Mesendoderm (in vitro differentiated cells): ENCODE results near the gene PIK3CB.

Source experiments
- DNase-seq: peaks from one replicate; pipeline ENCODE4 v3.0.0; 2013
- H2AK5ac ChIP-seq: 2 replicates; pipeline ENCODE4 v1.6.1; 2013; ENCODE audit warnings: low read length, inconsistent platforms
- H2BK120ac ChIP-seq: 2 replicates; pipeline ENCODE4 v1.6.1; 2013; ENCODE audit warnings: low read depth, mild to moderate bottlenecking, low read length, moderate library complexity, mixed read lengths
- H2BK15ac ChIP-seq: replicated peaks from 2 replicates; pipeline ENCODE4 v1.6.1; 2013; ENCODE audit warnings: low read depth, mild to moderate bottlenecking, moderate library complexity
- H2BK5ac ChIP-seq: 2 replicates; pipeline ENCODE4 v1.6.1; 2013; ENCODE audit warnings: low read length, inconsistent platforms
- H3K18ac ChIP-seq: 2 replicates; pipeline ENCODE4 v1.6.1; 2013; ENCODE audit warnings: mild to moderate bottlenecking, low read length, mixed read lengths
- H3K23ac ChIP-seq: one replicate; pipeline ENCODE4 v1.6.1; 2013; ENCODE audit warnings: low read length
- H3K27ac ChIP-seq: 2 replicates; pipeline ENCODE4 v1.5.1; 2013; ENCODE audit warnings: low read depth, mild to moderate bottlenecking, inconsistent platforms, low read length, moderate library complexity
- H3K27me3 ChIP-seq: 2 replicates; pipeline ENCODE4 v1.6.1; 2013; ENCODE audit warnings: low read length, control low read depth, mild to moderate bottlenecking, inconsistent platforms; ENCODE audit not compliant: insufficient read depth, poor library complexity
- H3K36me3 ChIP-seq: 2 replicates; pipeline ENCODE4 v1.6.1; 2013; ENCODE audit warnings: low read length, inconsistent platforms; ENCODE audit not compliant: control insufficient read depth, insufficient read depth
- H3K4ac ChIP-seq: one replicate; pipeline ENCODE4 v1.6.1; 2013; ENCODE audit warnings: low read depth, mild to moderate bottlenecking, low read length, moderate library complexity
- H3K4me1 ChIP-seq: 2 replicates; pipeline ENCODE4 v1.6.1; 2013; ENCODE audit warnings: low read depth, low read length, inconsistent platforms; ENCODE audit not compliant: control insufficient read depth
- H3K4me2 ChIP-seq: 2 replicates; pipeline ENCODE4 v1.6.1; 2013; ENCODE audit warnings: low read length
- H3K4me3 ChIP-seq: 2 replicates; pipeline ENCODE4 v1.5.1; 2013; ENCODE audit warnings: mild to moderate bottlenecking, low read length
- H3K56ac ChIP-seq: one replicate; pipeline ENCODE4 v1.6.1; 2013; ENCODE audit warnings: low read length
- H3K79me1 ChIP-seq: 2 replicates; pipeline ENCODE4 v1.6.1; 2013; ENCODE audit warnings: low read length, inconsistent platforms
- H3K79me2 ChIP-seq: 2 replicates; pipeline ENCODE4 v1.6.1; 2013; ENCODE audit warnings: mild to moderate bottlenecking, low read length; ENCODE audit not compliant: control insufficient read depth, insufficient read depth
- H3K9ac ChIP-seq: 2 replicates; pipeline ENCODE4 v1.6.1; 2013; ENCODE audit warnings: low read length, inconsistent platforms
- H4K5ac ChIP-seq: one replicate; pipeline ENCODE4 v1.6.1; 2013; ENCODE audit warnings: low read length
- H4K8ac ChIP-seq: one replicate; pipeline ENCODE4 v1.6.1; 2013; ENCODE audit warnings: low read depth, mild to moderate bottlenecking, control low read depth, low read length, moderate library complexity
- WGBS: extraction: QIAGEN DNeasy Blood & Tissue Kit; methylation state at CpG from one replicate; pipeline ENCODE4 v1.1.7; 2013; ENCODE audit warnings: low lambda C conversion rate, missing lambda C conversion rate; ENCODE audit not compliant: insufficient coverage; ENCODE audit errors: extremely low coverage; 5-methylcytosine and 5-hydroxymethylcytosine counted together

PIK3CB gene

GRCh38 chr3:138705675-138706074 is 129.1 kb downstream of the PIK3CB start:
- no peak overlapping the region for H2BK15ac ChIP-seq
- no peak overlapping the region for H3K4me3 ChIP-seq
- no peak overlapping the region for H3K23ac ChIP-seq
- no peak overlapping the region for H3K18ac ChIP-seq
- H3K4me1 ChIP-seq, result no peaks in the 10 kb centered on the region
- DNase-seq, result no peak
- no peaks in the 10 kb centered on the region for H3K36me3 ChIP-seq
- H2AK5ac ChIP-seq, result no peak overlapping the region
- H3K4me2 ChIP-seq, result no peak overlapping the region
- no peak overlapping the region for H3K4ac ChIP-seq
- H4K8ac ChIP-seq, result no peak overlapping the region
- H3K56ac ChIP-seq, result no peak overlapping the region
- no peak overlapping the region for H3K27ac ChIP-seq
- H3K27me3 ChIP-seq, result no peaks in the 10 kb centered on the region
- H4K5ac ChIP-seq, result no peak overlapping the region
- H2BK120ac ChIP-seq, result no peak overlapping the region
- H2BK5ac ChIP-seq, result no peak overlapping the region
- H3K79me2 ChIP-seq, result no peaks in the 10 kb centered on the region
- H3K9ac ChIP-seq, result no peak overlapping the region
- no CpG with 5 or more reads among the region's 1 CpG for WGBS
- no peaks in the 10 kb centered on the region for H3K79me1 ChIP-seq

GRCh38 chr3:138696666-138697370 is 137.9 kb downstream of the PIK3CB start:
- Histone ChIP-seq H3K18ac (no peak overlapping the region), H2BK15ac (no peak overlapping the region), H4K8ac (no peak overlapping the region), H3K23ac (no peak overlapping the region), H3K79me1 (no peaks in the 10 kb centered on the region), H2BK5ac (no peak overlapping the region), H3K27ac (no peak overlapping the region), H2BK120ac (no peak overlapping the region), H3K79me2 (no peaks in the 10 kb centered on the region), H2AK5ac (no peak overlapping the region), H3K9ac (no peak overlapping the region), H3K4me1 (no peaks in the 10 kb centered on the region), H3K56ac (no peak overlapping the region), H4K5ac (no peak overlapping the region), H3K4me2 (no peak overlapping the region), H3K4me3 (no peak overlapping the region), H3K36me3 (peaks cover 2% of the 10 kb centered on the region), H3K4ac (no peak overlapping the region), H3K27me3 (no peaks in the 10 kb centered on the region)
- DNase-seq, result no peak
- no CpG with 5 or more reads among the region's 1 CpG for WGBS

GRCh38 chr3:138694287-138695007 is 140.3 kb downstream of the PIK3CB start:
- DNase-seq, result peak; percentile 22
- no peak overlapping the region for H2BK5ac ChIP-seq
- H4K8ac ChIP-seq, result no peak overlapping the region
- no peak overlapping the region for H3K23ac ChIP-seq
- H3K36me3 ChIP-seq, result no peaks in the 10 kb centered on the region
- H3K79me1 ChIP-seq, result no peaks in the 10 kb centered on the region
- no peak overlapping the region for H3K27ac ChIP-seq
- H3K4me2 ChIP-seq, result no peak overlapping the region
- no peak overlapping the region for H3K4ac ChIP-seq
- H2AK5ac ChIP-seq, result no peak overlapping the region
- H3K4me3 ChIP-seq, result no peak overlapping the region
- H3K27me3 ChIP-seq, result no peaks in the 10 kb centered on the region
- H2BK120ac ChIP-seq, result no peak overlapping the region
- no peak overlapping the region for H3K9ac ChIP-seq
- H4K5ac ChIP-seq, result no peak overlapping the region
- no peaks in the 10 kb centered on the region for H3K79me2 ChIP-seq
- no CpG with 5 or more reads among the region's 8 CpGs for WGBS
- no peak overlapping the region for H3K18ac ChIP-seq
- H3K4me1 ChIP-seq, result no peaks in the 10 kb centered on the region
- H3K56ac ChIP-seq, result no peak overlapping the region
- H2BK15ac ChIP-seq, result no peak overlapping the region

GRCh38 chr3:138692152-138692551 is 142.6 kb downstream of the PIK3CB start:
- no peak overlapping the region for H3K27ac ChIP-seq
- no peak overlapping the region for H4K8ac ChIP-seq
- no peaks in the 10 kb centered on the region for H3K79me1 ChIP-seq
- no peak overlapping the region for H3K4me2 ChIP-seq
- H3K4me3 ChIP-seq, result no peak overlapping the region
- H3K23ac ChIP-seq, result no peak overlapping the region
- H2AK5ac ChIP-seq, result no peak overlapping the region
- H3K27me3 ChIP-seq, result no peaks in the 10 kb centered on the region
- H4K5ac ChIP-seq, result no peak overlapping the region
- H2BK5ac ChIP-seq, result no peak overlapping the region
- no peak overlapping the region for H3K56ac ChIP-seq
- no peak overlapping the region for H3K4ac ChIP-seq
- H3K4me1 ChIP-seq, result no peaks in the 10 kb centered on the region
- no CpG with 5 or more reads among the region's 3 CpGs for WGBS
- no peak overlapping the region for H3K9ac ChIP-seq
- H2BK15ac ChIP-seq, result no peak overlapping the region
- no peaks in the 10 kb centered on the region for H3K36me3 ChIP-seq
- H2BK120ac ChIP-seq, result no peak overlapping the region
- DNase-seq, result no peak
- H3K79me2 ChIP-seq, result no peaks in the 10 kb centered on the region
- no peak overlapping the region for H3K18ac ChIP-seq

- Histone ChIP-seq H3K27ac (no peak overlapping the region), H4K8ac (no peak overlapping the region), H3K4me1 (no peaks in the 10 kb centered on the region), H3K9ac (no peak overlapping the region), H3K4ac (no peak overlapping the region), H2AK5ac (no peak overlapping the region), H3K4me3 (no peak overlapping the region), H3K23ac (no peak overlapping the region), H4K5ac (no peak overlapping the region), H3K4me2 (no peak overlapping the region), H2BK120ac (no peak overlapping the region), H3K36me3 (no peaks in the 10 kb centered on the region), H3K79me2 (no peaks in the 10 kb centered on the region), H2BK15ac (no peak overlapping the region), H3K27me3 (no peaks in the 10 kb centered on the region), H2BK5ac (no peak overlapping the region), H3K18ac (no peak overlapping the region), H3K79me1 (no peaks in the 10 kb centered on the region), H3K56ac (no peak overlapping the region)
- no CpG with 5 or more reads among the region's 1 CpG for WGBS
- no peak for DNase-seq
Measured at GRCh38 chr3:138691351-138691750, 143.4 kb downstream of the PIK3CB start.
